ENCODE measurements around the gene TP53I13. TPM values are rescaled to one million over a fixed set of nuclear protein-coding genes. Genes with fewer than 3 reads are reported as not detected.
A peak's percentile ranks its signal among the peaks of the same experiment; 100 is the strongest.

The TP53I13 gene
- total and polyA plus RNA-seq, 10 of the 15 experiments (the other 5 are each of a cell fraction or from before 2014, with no cell fraction given): 0.31 to 45.1 (median 19.5) TPM; not detected in 1

GRCh38 chr17:29549177-29549923 is 19.2 kb upstream of the TP53I13 start (continued):
- no peak for TF ChIP-seq BCL3 (IDR thresholded peaks at IDR 0.05; ENCODE audit: borderline replicate concordance, insufficient read depth, low read depth, low read length, poor library complexity, severe bottlenecking)
- TF ChIP-seq EP300 (IDR thresholded peaks at IDR 0.05; ENCODE audit: borderline replicate concordance in 1 of 2, control insufficient read depth in 1 of 2, low read depth in 2 of 2, low read length in 2 of 2): no peak
- TF ChIP-seq YBX1 (IDR thresholded peaks at IDR 0.05): no peak
- peak; percentile 47; the same call in 1 of the 2 replicates for TF ChIP-seq IRF4 (IDR thresholded peaks at IDR 0.05; ENCODE audit: low read depth, low read length)
- TF ChIP-seq JUND (IDR thresholded peaks at IDR 0.05; ENCODE audit: low read depth, low read length): no peak
- no peak for TF ChIP-seq TCF12 (IDR thresholded peaks at IDR 0.05; ENCODE audit: low read depth, low read length)

DNA sequence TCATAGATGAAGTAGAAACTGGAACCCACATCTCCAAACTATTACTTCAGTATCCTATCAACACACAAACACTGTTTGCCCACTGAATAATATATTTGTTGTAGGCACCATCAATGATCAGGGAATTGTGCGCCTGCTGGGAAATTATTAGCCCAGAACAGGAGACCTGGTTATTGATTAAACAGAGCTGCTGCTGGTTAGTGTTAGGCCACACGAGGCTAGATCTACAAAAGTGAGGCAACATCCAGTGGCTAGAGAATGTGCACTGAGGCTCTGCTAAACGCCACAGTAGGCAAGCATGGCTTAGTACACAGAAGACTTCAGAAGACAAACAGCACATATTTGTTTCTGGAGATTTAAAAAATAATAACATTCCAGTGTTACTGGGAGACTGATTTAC is 12.7 kb upstream of the TP53I13 start:
- H3K4me3 ChIP-seq: no peak overlapping the region
- H3K79me2 ChIP-seq (ENCODE audit: control insufficient read depth, insufficient read depth, low read length): no peaks in the 10 kb centered on the region
- CTCF ChIA-PET: interaction anchor here (0.6 to 2.5 kb wide), 7 partner anchors 10 to 186 kb away, joined by 3 to 11 read pairs (median 4); no protein-coding TSS in a partner anchor
- intact Hi-C loops (cut with micrococcal nuclease; ENCODE audit: unreplicated experiment) (no loop called here), in situ Hi-C loops (cut with MboI) (no loop called here)
- no peak overlapping the region for H2AFZ ChIP-seq (ENCODE audit: control insufficient read depth, low read depth, low read length)
- WGBS (ENCODE audit: insufficient coverage, insufficient replicate concordance, low lambda C conversion rate, missing lambda C conversion rate): 45% methylated on average over 3 of the region's 3 CpGs
- no peak overlapping the region for H3K27ac ChIP-seq (ENCODE audit: control insufficient read depth, insufficient read depth)
- FAIRE-seq (no peak), DNase-seq (ENCODE audit: low read depth, low spot score) (no peak), ATAC-seq (no peak)
- BruUV-seq (replicated peaks): no TSS peak
- no peak overlapping the region for H3K4me2 ChIP-seq (ENCODE audit: control insufficient read depth, insufficient read depth)
- H3K27me3 ChIP-seq (replicated peaks in 1 of 2; ENCODE audit: control insufficient read depth in 2 of 2, insufficient read depth in 2 of 2, low read length in 1 of 2): no peaks in the 10 kb centered on the region
- no peak overlapping the region for H3K9ac ChIP-seq (ENCODE audit: control insufficient read depth, insufficient read depth, low read length)
- H3K36me3 ChIP-seq (ENCODE audit: control insufficient read depth in 2 of 2, insufficient read depth in 2 of 2, low read length in 1 of 2): no peaks in the 10 kb centered on the region; a peak in 1 of 4 replicates
- no peaks in the 10 kb centered on the region for H3K9me3 ChIP-seq (replicated peaks; ENCODE audit: control insufficient read depth, insufficient read depth, low read length)
- peaks cover 30% of the 10 kb centered on the region for H3K4me1 ChIP-seq (ENCODE audit: control insufficient read depth, insufficient read depth, low read length)
- SMC1A ChIA-PET (ENCODE audit: uncharacterized antibody, unreplicated experiment): interaction anchor here (1.1 to 1.4 kb wide), 3 partner anchors 10 to 329 kb away, joined by 3 read pairs; no protein-coding TSS in a partner anchor
- RAD21 ChIA-PET (ENCODE audit: unreplicated experiment): interaction anchor here (1.2 kb wide), 1 partner anchor 10 kb away, joined by 3 read pairs; no protein-coding TSS in a partner anchor
- no peaks in the 10 kb centered on the region for H4K20me1 ChIP-seq (ENCODE audit: control insufficient read depth, insufficient read depth)
- POLR2A ChIA-PET: no interaction called here
- no peak for TF ChIP-seq BCL3 (IDR thresholded peaks at IDR 0.05; ENCODE audit: borderline replicate concordance, insufficient read depth, low read depth, low read length, poor library complexity, severe bottlenecking)
- TF ChIP-seq ETV6 (conservative IDR thresholded peaks at IDR 0.05 in 1 of 2, IDR thresholded peaks at IDR 0.05 in 1 of 2; ENCODE audit: borderline replicate concordance in 1 of 2, low read depth in 1 of 2): no peak
- no peak for TF ChIP-seq BHLHE40 (IDR thresholded peaks at IDR 0.05; ENCODE audit: borderline replicate concordance in 1 of 2, low read depth in 2 of 2, low read length in 1 of 2)
- TF ChIP-seq ZNF207 (IDR thresholded peaks at IDR 0.05; ENCODE audit: borderline replicate concordance): no peak
- TF ChIP-seq MEF2B (IDR thresholded peaks at IDR 0.05; ENCODE audit: partially characterized antibody, poor library complexity, severe bottlenecking): no peak
- no peak for TF ChIP-seq SMC3 (IDR thresholded peaks at IDR 0.05; ENCODE audit: borderline replicate concordance, low read length)
- TF ChIP-seq ELK1 (IDR thresholded peaks at IDR 0.05; ENCODE audit: low read depth, low read length): no peak
- no peak for TF ChIP-seq ZNF622 (IDR thresholded peaks at IDR 0.05)
- no peak for TF ChIP-seq RB1 (IDR thresholded peaks at IDR 0.05; ENCODE audit: borderline replicate concordance)
- TF ChIP-seq BACH1 (IDR thresholded peaks at IDR 0.05; ENCODE audit: borderline replicate concordance): no peak
- no peak for TF ChIP-seq FOS (IDR thresholded peaks at IDR 0.05; ENCODE audit: borderline replicate concordance, extremely low read depth, insufficient read length)
